NCI-H2107 treated with DMSO at 0.1 percent for 48 hours (cell line): ENCODE data around the gene HLCS.
A peak's percentile ranks its signal among the peaks of the same experiment; 100 is the strongest.
"Not testable (repeated sequence)": the region's sequence is repeated elsewhere in the genome, so short reads cannot be mapped to it uniquely, and the experiment has no call there.

Source experiments
- DNase-seq: peaks from one replicate; lab custom pipeline; 2025; ENCODE audit not compliant: unreplicated experiment; lab: John Stamatoyannopoulos, UW

The HLCS gene

GRCh38 chr21:36959020-36959835 lies 7.2 kb downstream of the HLCS start:
- DNase-seq, result no peak

GRCh38 chr21:36955783-36956182 lies 10.7 kb downstream of the HLCS start:
- no peak for DNase-seq

GRCh38 chr21:36952331-36952730 lies 14.1 kb downstream of the HLCS start:
- DNase-seq, result not testable (repeated sequence)

- DNase-seq, result no peak
Observed at GRCh38 chr21:36949171-36950141, 17.0 kb downstream of the HLCS start.

GRCh38 chr21:36948686-36949085 lies 17.8 kb downstream of the HLCS start:
- DNase-seq, result no peak

GRCh38 chr21:36946949-36947356 lies 19.5 kb downstream of the HLCS start:
- DNase-seq, result peak; percentile 60

GRCh38 chr21:36945496-36946138 lies 20.9 kb downstream of the HLCS start:
- DNase-seq, result no peak

- DNase-seq, result no peak
Observed at GRCh38 chr21:36936361-36937135, 29.9 kb downstream of the HLCS start.

- no peak for DNase-seq
Observed at GRCh38 chr21:36934864-36935420, 31.5 kb downstream of the HLCS start.

GRCh38 chr21:36932161-36932816 lies 34.2 kb downstream of the HLCS start:
- DNase-seq, result no peak

- DNase-seq, result no peak
Observed at GRCh38 chr21:36929622-36930021, 36.8 kb downstream of the HLCS start.

- no peak for DNase-seq
Observed at GRCh38 chr21:36928960-36929359, 37.5 kb downstream of the HLCS start.

- peak; percentile 56 for DNase-seq
Observed at GRCh38 chr21:36927719-36928117, 38.8 kb downstream of the HLCS start.

GRCh38 chr21:36926989-36927718 lies 39.3 kb downstream of the HLCS start:
- DNase-seq, result no peak

- DNase-seq, result no peak
Observed at GRCh38 chr21:36923270-36923669, 43.2 kb downstream of the HLCS start.

GRCh38 chr21:36922861-36923260 lies 43.6 kb downstream of the HLCS start:
- DNase-seq, result no peak

- no peak for DNase-seq
Observed at GRCh38 chr21:36918291-36918690, 48.2 kb downstream of the HLCS start.

GRCh38 chr21:36917471-36918158 lies 48.9 kb downstream of the HLCS start:
- DNase-seq, result no peak

- no peak for DNase-seq
Observed at GRCh38 chr21:36916718-36917117, 49.8 kb downstream of the HLCS start.
